HEK293 (cell line): ENCODE data around the gene HSPB6.

Experiments
- PBX3 ChIP-seq: sonication (generic); formaldehyde crosslinking; IDR thresholded peaks from 2 replicates; pipeline ENCODE4 v1.8.1; 2022; ENCODE audit warnings: mild to moderate bottlenecking, moderate library complexity, missing genetic modification reagents
- RBAK ChIP-seq: fragments of 450-650 bp; formaldehyde crosslinking; IDR thresholded peaks from 2 replicates; pipeline ENCODE4 v1.5.1; 2016; ENCODE audit warnings: missing biosample characterization, missing genetic modification characterization
- TRIM28 ChIP-seq: IDR thresholded peaks from 2 replicates; pipeline ENCODE4 v1.6.1; 2011; ENCODE audit warnings: low read length, control low read depth, borderline replicate concordance
- WT1 ChIP-seq: fragments of 450-650 bp; formaldehyde crosslinking; IDR thresholded peaks from 2 replicates; pipeline ENCODE4 v1.5.1; 2016; ENCODE audit warnings: missing biosample characterization, missing genetic modification characterization
- ZFHX2 ChIP-seq: fragments of 450-650 bp; formaldehyde crosslinking; conservative IDR thresholded peaks from 2 replicates; pipeline ENCODE4 v1.5.1; 2016; ENCODE audit warnings: missing biosample characterization, missing genetic modification characterization
- ZNF146 ChIP-seq: fragments of 450-650 bp; formaldehyde crosslinking; IDR thresholded peaks from 2 replicates; pipeline ENCODE4 v1.5.1; 2016; ENCODE audit warnings: missing biosample characterization, missing genetic modification characterization
- ZNF221 ChIP-seq: fragments of 450-650 bp; formaldehyde crosslinking; IDR thresholded peaks from 2 replicates; pipeline ENCODE4 v1.5.1; 2017; ENCODE audit warnings: missing biosample characterization, missing genetic modification characterization, borderline replicate concordance
- ZNF433 ChIP-seq: fragments of 450-650 bp; formaldehyde crosslinking; IDR thresholded peaks from 2 replicates; pipeline ENCODE4 v1.5.1; 2016; ENCODE audit warnings: missing biosample characterization, missing genetic modification characterization, low read depth
- ZNF473 ChIP-seq: fragments of 450-650 bp; formaldehyde crosslinking; IDR thresholded peaks from 2 replicates; pipeline ENCODE4 v1.5.1; 2017; ENCODE audit warnings: missing biosample characterization, missing genetic modification characterization
- ZSCAN18 ChIP-seq: fragments of 450-650 bp; formaldehyde crosslinking; IDR thresholded peaks from 2 replicates; pipeline ENCODE4 v1.5.1; 2016; ENCODE audit warnings: missing biosample characterization, missing genetic modification characterization
- TF ChIP-seq, protein P1 (sequence below): fragments of 450-650 bp; formaldehyde crosslinking; IDR thresholded peaks from 2 replicates; pipeline ENCODE4 v1.5.1; 2016; ENCODE audit warnings: missing biosample characterization, missing genetic modification characterization, borderline replicate concordance
- TF ChIP-seq, protein P2 (sequence below): fragments of 450-650 bp; formaldehyde crosslinking; IDR thresholded peaks from 2 replicates; pipeline ENCODE4; 2016; ENCODE audit warnings: missing biosample characterization, missing genetic modification characterization
- TF ChIP-seq, protein P3 (sequence below): fragments of 450-650 bp; formaldehyde crosslinking; IDR thresholded peaks from 2 replicates; pipeline ENCODE4 v1.5.1; 2016; ENCODE audit warnings: missing biosample characterization, missing genetic modification characterization
- TF ChIP-seq, protein P4 (sequence below): fragments of 450-650 bp; IDR thresholded peaks from 2 replicates; pipeline ENCODE4 v1.5.1; 2018; ENCODE audit warnings: missing biosample characterization, mild to moderate bottlenecking, missing genetic modification characterization

Gene HSPB6

GRCh38 chr19:35740423-35741202, 16.2 kb downstream of the HSPB6 start (continued):
- TF ChIP-seq ZSCAN18 (tag by site-specific recombination) (no peak), RBAK (tag by site-specific recombination) (no peak), ZNF473 (tag by site-specific recombination) (no peak), ZNF221 (tag by site-specific recombination) (no peak), WT1 (tag by site-specific recombination) (peak; percentile 70; the same call in 1 of the 2 replicates), TRIM28 (peak; percentile 64; the same call in 1 of the 2 replicates), ZNF433 (tag by site-specific recombination) (no peak), PBX3 (CRISPR knock-in tag) (no peak), ZNF146 (tag by site-specific recombination) (no peak), ZFHX2 (peak; percentile 78)
- TF ChIP-seq, protein P1, sequence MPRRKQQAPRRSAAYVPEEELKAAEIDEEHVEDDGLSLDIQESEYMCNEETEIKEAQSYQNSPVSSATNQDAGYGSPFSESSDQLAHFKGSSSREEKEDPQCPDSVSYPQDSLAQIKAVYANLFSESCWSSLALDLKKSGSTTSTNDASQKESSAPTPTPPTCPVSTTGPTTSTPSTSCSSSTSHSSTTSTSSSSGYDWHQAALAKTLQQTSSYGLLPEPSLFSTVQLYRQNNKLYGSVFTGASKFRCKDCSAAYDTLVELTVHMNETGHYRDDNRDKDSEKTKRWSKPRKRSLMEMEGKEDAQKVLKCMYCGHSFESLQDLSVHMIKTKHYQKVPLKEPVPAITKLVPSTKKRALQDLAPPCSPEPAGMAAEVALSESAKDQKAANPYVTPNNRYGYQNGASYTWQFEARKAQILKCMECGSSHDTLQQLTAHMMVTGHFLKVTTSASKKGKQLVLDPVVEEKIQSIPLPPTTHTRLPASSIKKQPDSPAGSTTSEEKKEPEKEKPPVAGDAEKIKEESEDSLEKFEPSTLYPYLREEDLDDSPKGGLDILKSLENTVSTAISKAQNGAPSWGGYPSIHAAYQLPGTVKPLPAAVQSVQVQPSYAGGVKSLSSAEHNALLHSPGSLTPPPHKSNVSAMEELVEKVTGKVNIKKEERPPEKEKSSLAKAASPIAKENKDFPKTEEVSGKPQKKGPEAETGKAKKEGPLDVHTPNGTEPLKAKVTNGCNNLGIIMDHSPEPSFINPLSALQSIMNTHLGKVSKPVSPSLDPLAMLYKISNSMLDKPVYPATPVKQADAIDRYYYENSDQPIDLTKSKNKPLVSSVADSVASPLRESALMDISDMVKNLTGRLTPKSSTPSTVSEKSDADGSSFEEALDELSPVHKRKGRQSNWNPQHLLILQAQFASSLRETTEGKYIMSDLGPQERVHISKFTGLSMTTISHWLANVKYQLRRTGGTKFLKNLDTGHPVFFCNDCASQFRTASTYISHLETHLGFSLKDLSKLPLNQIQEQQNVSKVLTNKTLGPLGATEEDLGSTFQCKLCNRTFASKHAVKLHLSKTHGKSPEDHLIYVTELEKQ (tag by site-specific recombination): no peak
- TF ChIP-seq, protein P2, sequence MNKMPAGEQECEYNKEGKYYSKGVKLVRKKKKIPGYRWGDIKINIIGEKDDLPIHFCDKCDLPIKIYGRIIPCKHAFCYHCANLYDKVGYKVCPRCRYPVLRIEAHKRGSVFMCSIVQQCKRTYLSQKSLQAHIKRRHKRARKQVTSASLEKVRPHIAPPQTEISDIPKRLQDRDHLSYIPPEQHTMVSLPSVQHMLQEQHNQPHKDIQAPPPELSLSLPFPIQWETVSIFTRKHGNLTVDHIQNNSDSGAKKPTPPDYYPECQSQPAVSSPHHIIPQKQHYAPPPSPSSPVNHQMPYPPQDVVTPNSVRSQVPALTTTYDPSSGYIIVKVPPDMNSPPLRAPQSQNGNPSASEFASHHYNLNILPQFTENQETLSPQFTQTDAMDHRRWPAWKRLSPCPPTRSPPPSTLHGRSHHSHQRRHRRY (tag by site-specific recombination): no peak
- TF ChIP-seq, protein P3, sequence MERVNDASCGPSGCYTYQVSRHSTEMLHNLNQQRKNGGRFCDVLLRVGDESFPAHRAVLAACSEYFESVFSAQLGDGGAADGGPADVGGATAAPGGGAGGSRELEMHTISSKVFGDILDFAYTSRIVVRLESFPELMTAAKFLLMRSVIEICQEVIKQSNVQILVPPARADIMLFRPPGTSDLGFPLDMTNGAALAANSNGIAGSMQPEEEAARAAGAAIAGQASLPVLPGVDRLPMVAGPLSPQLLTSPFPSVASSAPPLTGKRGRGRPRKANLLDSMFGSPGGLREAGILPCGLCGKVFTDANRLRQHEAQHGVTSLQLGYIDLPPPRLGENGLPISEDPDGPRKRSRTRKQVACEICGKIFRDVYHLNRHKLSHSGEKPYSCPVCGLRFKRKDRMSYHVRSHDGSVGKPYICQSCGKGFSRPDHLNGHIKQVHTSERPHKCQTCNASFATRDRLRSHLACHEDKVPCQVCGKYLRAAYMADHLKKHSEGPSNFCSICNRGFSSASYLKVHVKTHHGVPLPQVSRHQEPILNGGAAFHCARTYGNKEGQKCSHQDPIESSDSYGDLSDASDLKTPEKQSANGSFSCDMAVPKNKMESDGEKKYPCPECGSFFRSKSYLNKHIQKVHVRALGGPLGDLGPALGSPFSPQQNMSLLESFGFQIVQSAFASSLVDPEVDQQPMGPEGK (tag by site-specific recombination): peak; percentile 93
- TF ChIP-seq, protein P4, sequence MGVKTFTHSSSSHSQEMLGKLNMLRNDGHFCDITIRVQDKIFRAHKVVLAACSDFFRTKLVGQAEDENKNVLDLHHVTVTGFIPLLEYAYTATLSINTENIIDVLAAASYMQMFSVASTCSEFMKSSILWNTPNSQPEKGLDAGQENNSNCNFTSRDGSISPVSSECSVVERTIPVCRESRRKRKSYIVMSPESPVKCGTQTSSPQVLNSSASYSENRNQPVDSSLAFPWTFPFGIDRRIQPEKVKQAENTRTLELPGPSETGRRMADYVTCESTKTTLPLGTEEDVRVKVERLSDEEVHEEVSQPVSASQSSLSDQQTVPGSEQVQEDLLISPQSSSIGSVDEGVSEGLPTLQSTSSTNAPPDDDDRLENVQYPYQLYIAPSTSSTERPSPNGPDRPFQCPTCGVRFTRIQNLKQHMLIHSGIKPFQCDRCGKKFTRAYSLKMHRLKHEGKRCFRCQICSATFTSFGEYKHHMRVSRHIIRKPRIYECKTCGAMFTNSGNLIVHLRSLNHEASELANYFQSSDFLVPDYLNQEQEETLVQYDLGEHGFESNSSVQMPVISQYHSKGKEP (tag by site-specific recombination): peak; percentile 100
